ENCODE data around the gene PRELID2. TPM values are rescaled to one million over a fixed set of nuclear protein-coding genes. Genes with fewer than 3 reads are reported as not detected.

PRELID2 gene
- polyA plus RNA-seq, 1 donor (not counting 4 experiments of a cell fraction or from before 2014, with no cell fraction given) = 5.1 TPM

DNA sequence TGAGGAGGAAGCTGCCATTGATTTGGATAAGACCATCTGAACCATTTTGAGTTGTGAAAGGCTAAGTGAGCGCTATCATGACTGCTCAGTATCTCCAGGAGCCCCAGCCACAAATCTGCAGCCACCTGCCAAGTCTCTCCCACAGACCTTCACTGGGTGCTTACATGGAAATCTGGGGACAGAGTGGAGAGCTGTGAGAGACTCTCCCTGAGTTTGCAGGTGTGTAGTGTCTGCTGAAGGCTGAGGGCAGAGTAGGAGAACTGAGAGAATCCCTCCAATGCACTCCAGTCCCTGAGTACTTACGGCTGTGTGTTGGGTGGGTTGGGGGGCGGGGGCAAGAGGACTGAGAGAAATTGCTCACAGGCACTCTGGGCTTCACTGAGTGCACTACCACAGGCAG is 123.7 kb downstream of the PRELID2 start:
- H3K79me2 ChIP-seq (ENCODE audit: control insufficient read depth, insufficient read depth, low read length) = no peaks in the 10 kb centered on the region
- no peaks in the 10 kb centered on the region for H3K36me3 ChIP-seq (ENCODE audit: control insufficient read depth in 2 of 2, extremely low read depth in 1 of 2, insufficient read depth in 2 of 2, low read length in 2 of 2)
- H3K4me3 ChIP-seq (ENCODE audit: control insufficient read depth in 2 of 3, extremely low read depth in 1 of 3, insufficient read depth in 2 of 3, low read depth in 1 of 3, low read length in 3 of 3) = no peak overlapping the region
- no peak overlapping the region for H3K4me2 ChIP-seq (ENCODE audit: control insufficient read depth, extremely low read depth, insufficient read depth, low read depth, low read length)
- H3K27ac ChIP-seq (ENCODE audit: control insufficient read depth, insufficient read depth, low read length) = no peak overlapping the region
- no peaks in the 10 kb centered on the region for H3K27me3 ChIP-seq (ENCODE audit: control insufficient read depth, extremely low read depth, insufficient read depth, low read length)
- dilution Hi-C loops (cut with MboI; ENCODE audit: extremely low pct_ligation_motif_present, low sequenced_read_pairs) = no loop called here
- DNase-seq (ENCODE audit: low read depth, low spot score) = no peak
- no peaks in the 10 kb centered on the region for H3K4me1 ChIP-seq (ENCODE audit: control insufficient read depth, extremely low read depth, insufficient read depth, low read length)
- TF ChIP-seq, protein P1, sequence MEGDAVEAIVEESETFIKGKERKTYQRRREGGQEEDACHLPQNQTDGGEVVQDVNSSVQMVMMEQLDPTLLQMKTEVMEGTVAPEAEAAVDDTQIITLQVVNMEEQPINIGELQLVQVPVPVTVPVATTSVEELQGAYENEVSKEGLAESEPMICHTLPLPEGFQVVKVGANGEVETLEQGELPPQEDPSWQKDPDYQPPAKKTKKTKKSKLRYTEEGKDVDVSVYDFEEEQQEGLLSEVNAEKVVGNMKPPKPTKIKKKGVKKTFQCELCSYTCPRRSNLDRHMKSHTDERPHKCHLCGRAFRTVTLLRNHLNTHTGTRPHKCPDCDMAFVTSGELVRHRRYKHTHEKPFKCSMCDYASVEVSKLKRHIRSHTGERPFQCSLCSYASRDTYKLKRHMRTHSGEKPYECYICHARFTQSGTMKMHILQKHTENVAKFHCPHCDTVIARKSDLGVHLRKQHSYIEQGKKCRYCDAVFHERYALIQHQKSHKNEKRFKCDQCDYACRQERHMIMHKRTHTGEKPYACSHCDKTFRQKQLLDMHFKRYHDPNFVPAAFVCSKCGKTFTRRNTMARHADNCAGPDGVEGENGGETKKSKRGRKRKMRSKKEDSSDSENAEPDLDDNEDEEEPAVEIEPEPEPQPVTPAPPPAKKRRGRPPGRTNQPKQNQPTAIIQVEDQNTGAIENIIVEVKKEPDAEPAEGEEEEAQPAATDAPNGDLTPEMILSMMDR (optimal IDR thresholded peaks at IDR 0.05 in 1 of 3, IDR thresholded peaks at IDR 0.05 in 1 of 3, conservative IDR thresholded peaks at IDR 0.05 in 1 of 3; ENCODE audit: extremely low read depth in 1 of 3, insufficient read depth in 2 of 3, low read length in 3 of 3) = no peak
- TF ChIP-seq EZH2 (IDR thresholded peaks at IDR 0.05; ENCODE audit: low read length) = no peak
- H3K9me1 ChIP-seq (ENCODE audit: control insufficient read depth, extremely low read depth, insufficient read depth, low read length) = no peaks in the 10 kb centered on the region
- no peaks in the 10 kb centered on the region for H3K9me3 ChIP-seq (ENCODE audit: control insufficient read depth, low read depth, low read length)
- no peak for FAIRE-seq
- H3K9ac ChIP-seq (ENCODE audit: control insufficient read depth, extremely low read depth, insufficient read depth, low read length) = no peak overlapping the region
- H4K20me1 ChIP-seq (ENCODE audit: control insufficient read depth, extremely low read depth, insufficient read depth, low read length) = no peaks in the 10 kb centered on the region
- no peak overlapping the region for H2AFZ ChIP-seq (ENCODE audit: control insufficient read depth, low read length)

Other genes with a start within 250 kb of the PRELID2 start
- gene GRXCR2, start 37.7 kb upstream of the PRELID2 start, polyA plus RNA-seq = 0.03 to 0.05 TPM in 2 of 3 replicates, not detected in the other
- 43.7 to 50.4 TPM (median 47.2 TPM) in 3 replicates for gene SH3RF2, start 101.2 kb upstream of the PRELID2 start, polyA plus RNA-seq